ENCODE data around the gene THADA.

THADA gene

DNA sequence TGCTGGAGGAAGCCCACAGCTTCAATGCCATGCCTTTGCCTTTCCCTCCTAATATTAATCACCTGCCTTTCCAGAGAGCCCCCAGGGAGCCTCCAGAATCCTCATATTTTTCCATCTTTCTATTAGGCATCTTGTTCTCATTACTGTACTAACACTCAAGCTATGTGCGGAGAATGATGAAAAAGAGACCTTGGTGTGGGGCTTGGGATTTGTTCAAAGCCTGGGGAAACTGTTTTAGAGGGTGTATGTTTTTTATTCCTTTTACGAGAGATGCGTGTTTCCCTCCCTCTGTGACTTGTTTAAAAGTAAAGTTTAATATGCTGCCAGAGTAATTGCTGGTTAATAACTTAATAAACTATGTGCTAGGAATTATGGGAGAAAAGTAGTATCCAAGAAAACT, 267.0 kb downstream of the THADA start:
- no peak overlapping the region for H3K27ac ChIP-seq (ENCODE audit: low read length)
- no peaks in the 10 kb centered on the region for H3K4me1 ChIP-seq (ENCODE audit: insufficient read depth, low read length)
- no peak overlapping the region for H3K4me2 ChIP-seq (ENCODE audit: insufficient read depth, low read length)
- ATAC-seq (ENCODE audit: insufficient read depth, low read depth) (no peak), DNase-seq (no peak)
- TF ChIP-seq CTCF (IDR thresholded peaks at IDR 0.05; ENCODE audit: borderline replicate concordance, extremely low read depth, low read length, poor library complexity, severe bottlenecking) (no peak), EZH2 (IDR thresholded peaks at IDR 0.05; ENCODE audit: borderline replicate concordance, low read depth, low read length, severe bottlenecking) (no peak)
- H3K36me3 ChIP-seq (ENCODE audit: insufficient read depth, low read length), result 0 out of 2 replicates have a peak, but pooled peaks cover 2% of the 10 kb centered on the region
- no peak overlapping the region for H3K4me3 ChIP-seq (ENCODE audit: low read depth in 1 of 2, low read length in 2 of 2)
- H2AFZ ChIP-seq (ENCODE audit: low read depth, low read length), result no peak overlapping the region
- no peaks in the 10 kb centered on the region for H3K79me2 ChIP-seq (ENCODE audit: insufficient read depth, low read length)
- H3K9ac ChIP-seq (ENCODE audit: low read depth, low read length), result no peak overlapping the region
- H3K27me3 ChIP-seq (ENCODE audit: insufficient read depth, low read length, poor library complexity), result no peaks in the 10 kb centered on the region
- H3K9me3 ChIP-seq (ENCODE audit: insufficient read depth, low read length, severe bottlenecking), result no peaks in the 10 kb centered on the region
- H4K20me1 ChIP-seq (ENCODE audit: insufficient read depth, low read length), result no peaks in the 10 kb centered on the region

GRCh38 chr2:43328133-43328532, 267.7 kb downstream of the THADA start:
- Histone ChIP-seq H3K27ac (ENCODE audit: low read length) (no peak overlapping the region), H3K36me3 (ENCODE audit: insufficient read depth, low read length) (0 out of 2 replicates have a peak, but pooled peaks cover 2% of the 10 kb centered on the region), H3K4me3 (ENCODE audit: low read depth in 1 of 2, low read length in 2 of 2) (no peak overlapping the region), H3K79me2 (ENCODE audit: insufficient read depth, low read length) (no peaks in the 10 kb centered on the region), H3K4me1 (ENCODE audit: insufficient read depth, low read length) (no peaks in the 10 kb centered on the region), H3K9me3 (ENCODE audit: insufficient read depth, low read length, severe bottlenecking) (no peaks in the 10 kb centered on the region), H3K9ac (ENCODE audit: low read depth, low read length) (no peak overlapping the region), H3K4me2 (ENCODE audit: insufficient read depth, low read length) (no peak overlapping the region), H4K20me1 (ENCODE audit: insufficient read depth, low read length) (no peaks in the 10 kb centered on the region), H2AFZ (ENCODE audit: low read depth, low read length) (no peak overlapping the region), H3K27me3 (ENCODE audit: insufficient read depth, low read length, poor library complexity) (no peaks in the 10 kb centered on the region)
- no peak for ATAC-seq (ENCODE audit: insufficient read depth, low read depth)
- TF ChIP-seq EZH2 (IDR thresholded peaks at IDR 0.05; ENCODE audit: borderline replicate concordance, low read depth, low read length, severe bottlenecking) (no peak), CTCF (IDR thresholded peaks at IDR 0.05; ENCODE audit: borderline replicate concordance, extremely low read depth, low read length, poor library complexity, severe bottlenecking) (no peak)
- no peak for DNase-seq

- ATAC-seq (ENCODE audit: insufficient read depth, low read depth) (no peak), DNase-seq (no peak)
- no peak for TF ChIP-seq EZH2 (IDR thresholded peaks at IDR 0.05; ENCODE audit: borderline replicate concordance, low read depth, low read length, severe bottlenecking)
- TF ChIP-seq CTCF (IDR thresholded peaks at IDR 0.05; ENCODE audit: borderline replicate concordance, extremely low read depth, low read length, poor library complexity, severe bottlenecking), result no peak
- Histone ChIP-seq H2AFZ (ENCODE audit: low read depth, low read length) (no peak overlapping the region), H3K4me3 (ENCODE audit: low read depth in 1 of 2, low read length in 2 of 2) (no peak overlapping the region), H4K20me1 (ENCODE audit: insufficient read depth, low read length) (no peaks in the 10 kb centered on the region), H3K27me3 (ENCODE audit: insufficient read depth, low read length, poor library complexity) (no peaks in the 10 kb centered on the region), H3K9me3 (ENCODE audit: insufficient read depth, low read length, severe bottlenecking) (no peaks in the 10 kb centered on the region), H3K4me2 (ENCODE audit: insufficient read depth, low read length) (no peak overlapping the region), H3K27ac (ENCODE audit: low read length) (no peak overlapping the region), H3K79me2 (ENCODE audit: insufficient read depth, low read length) (no peaks in the 10 kb centered on the region), H3K4me1 (ENCODE audit: insufficient read depth, low read length) (no peaks in the 10 kb centered on the region), H3K36me3 (ENCODE audit: insufficient read depth, low read length) (0 out of 2 replicates have a peak, but pooled peaks cover 2% of the 10 kb centered on the region), H3K9ac (ENCODE audit: low read depth, low read length) (no peak overlapping the region)
Measured at GRCh38 chr2:43327119-43327518, 268.7 kb downstream of the THADA start.
